GM12878 (cell line): ENCODE results near the gene POTEG. TPM values are rescaled to one million over a fixed set of nuclear protein-coding genes. Genes with fewer than 3 reads are reported as not detected.
"Not testable (repeated sequence)": the region's sequence is repeated elsewhere in the genome, so short reads cannot be mapped to it uniquely, and the experiment has no call there.

Experiments used
- ATAC-seq: fragments of 200-7000 bp; cut with Tn5 transposase; 3 replicates; pipeline ENCODE4 v1.9.1; 2020; ENCODE audit warnings: mild to moderate bottlenecking, moderate library complexity
- BruUV-seq: library from RNA; stranded (reverse); fragments of 400-500 nt; replicated peaks from 2 replicates; lab custom pipeline; 2021; lab: Mats Ljungman, UMichigan
- CTCF ChIA-PET: fragments of 300-600 bp; sonication (Branson Sonifier 250); formaldehyde crosslinking; extraction: SDS; loops from one replicate; lab custom pipeline; 2021; ENCODE audit warnings: inconsistent platforms; lab: Yijun Ruan, JAX
- POLR2A ChIA-PET: fragments of 350-600 bp; formaldehyde crosslinking; extraction: SDS; loops from one replicate; lab custom pipeline; 2021; ENCODE audit warnings: inconsistent platforms; lab: Charles Lee
- RAD21 ChIA-PET: fragments of 300-600 bp; sonication (Branson Sonifier 250); formaldehyde crosslinking; loops from one replicate; lab custom pipeline; 2023; ENCODE audit warnings: antibody characterized with exemption; ENCODE audit not compliant: unreplicated experiment; lab: Charles Lee
- SMC1A ChIA-PET: fragments of 300-600 bp; sonication (Branson Sonifier 250); formaldehyde crosslinking; loops from one replicate; lab custom pipeline; 2023; ENCODE audit not compliant: unreplicated experiment, uncharacterized antibody; lab: Charles Lee
- DNase-seq: peaks from one replicate; pipeline ENCODE4 v3.0.0-alpha.2; 2011; ENCODE audit warnings: low read depth, low spot score
- FAIRE-seq: peaks from 3 replicates; lab custom pipeline; 2011; peaks lifted over from hg19 to GRCh38; lab: Jason Lieb, UNC
- H2AFZ ChIP-seq: 2 replicates; pipeline ENCODE4 v1.6.0; 2011; ENCODE audit warnings: low read depth, low read length, control low read depth; ENCODE audit not compliant: control insufficient read depth
- H3K27ac ChIP-seq: 2 replicates; pipeline ENCODE4 v1.5.1; 2011; ENCODE audit warnings: control low read depth; ENCODE audit not compliant: control insufficient read depth, insufficient read depth
- H3K27me3 ChIP-seq, 2 experiments: replicated peaks in 1 of 2; 2 replicates each; pipeline versions ENCODE4 v1.6.0 to v1.6.1; 2011; ENCODE audit warnings: low read length in 1 of 2; ENCODE audit not compliant: control insufficient read depth in 2 of 2, insufficient read depth in 2 of 2
- H3K36me3 ChIP-seq, 2 experiments: 2 replicates each; pipeline ENCODE4 v1.5.1; 2011; ENCODE audit warnings: low read length in 1 of 2; ENCODE audit not compliant: control insufficient read depth in 2 of 2, insufficient read depth in 2 of 2
- H3K4me1 ChIP-seq: 2 replicates; pipeline ENCODE4 v1.6.1; 2011; ENCODE audit warnings: mild to moderate bottlenecking, low read length, moderate library complexity, mixed read lengths; ENCODE audit not compliant: control insufficient read depth, insufficient read depth
- H3K4me2 ChIP-seq: 2 replicates; pipeline ENCODE4 v1.6.0; 2011; ENCODE audit warnings: control low read depth; ENCODE audit not compliant: control insufficient read depth, insufficient read depth
- H3K4me3 ChIP-seq: fragments of 200-600 bp; sonication (generic); 2 replicates; pipeline ENCODE4 v1.5.1; 2016
- H3K79me2 ChIP-seq: 2 replicates; pipeline ENCODE4 v1.6.0; 2011; ENCODE audit warnings: low read length; ENCODE audit not compliant: control insufficient read depth, insufficient read depth
- H3K9ac ChIP-seq: 2 replicates; pipeline ENCODE4 v1.8.0; 2011; ENCODE audit warnings: low read length, control low read depth, mixed read lengths; ENCODE audit not compliant: control insufficient read depth, insufficient read depth
- H3K9me3 ChIP-seq: replicated peaks from 3 replicates; pipeline ENCODE4 v1.5.1; 2011; ENCODE audit warnings: mild to moderate bottlenecking, low read length; ENCODE audit not compliant: control insufficient read depth, insufficient read depth
- H4K20me1 ChIP-seq: 2 replicates; pipeline ENCODE4 v1.6.0; 2011; ENCODE audit not compliant: control insufficient read depth, insufficient read depth
- WGBS: methylation state at CpG from one replicate; pipeline ENCODE4 v1.1.6; 2016; ENCODE audit warnings: low lambda C conversion rate; ENCODE audit not compliant: insufficient replicate concordance, insufficient coverage; ENCODE audit errors: missing lambda C conversion rate; 5-methylcytosine and 5-hydroxymethylcytosine counted together
- in situ Hi-C: fragments of 300-500 bp; cut with MboI; formaldehyde crosslinking; loops from 9 replicates; pipeline ENCODE4 v1.14.3; 2018; ENCODE audit warnings: mixed read lengths
- intact Hi-C: fragments of 100-400 bp; cut with micrococcal nuclease; formaldehyde crosslinking; loops from one replicate; pipeline ENCODE4 v1.14.2; 2022; ENCODE audit not compliant: unreplicated experiment
- polyA plus RNA-seq, 11 experiments: library from polyadenylated mRNA; depleted of rRNA in 4 of 11; unstranded in 6 of 11; stranded (reverse) in 5 of 11; fragments of >200 nt; fragmentation: Nextera tagmentation in 4 of 11; fragmentation: Illumina TruSeq in 1 of 11; extraction: Ambion mirVana in 4 of 11; extraction: Trizol in 1 of 11; gene quantifications; 1 replicate in 1 of 11; 2 replicates in 10 of 11; pipeline versions ENCODE4 v1.2.1 to v1.2.3, GENCODE V29; 2011 to 2016; ENCODE audit warnings: inconsistent platforms in 2 of 11, missing spikeins in 2 of 11, low read depth in 1 of 11
- total RNA-seq, 4 experiments: library from RNA; depleted of rRNA in 3 of 4; stranded (reverse); fragments of >200 nt in 3 of 4; fragmentation: Illumina TruSeq in 1 of 4; extraction: Trizol in 1 of 4; gene quantifications; 2 replicates each; pipeline versions ENCODE4 v1.2.1 to v1.2.3, GENCODE V29; 2013 to 2021

POTEG gene
- total and polyA plus RNA-seq, 10 of the 15 experiments (the other 5 are each of a cell fraction or from before 2014, with no cell fraction given), result 0.06 to 2.2 (median 1.3) TPM; not detected in 4

- WGBS, result 53% methylated on average over 6 of the region's 16 CpGs
- H3K4me1 ChIP-seq, SMC1A ChIA-PET, intact Hi-C loops, H2AFZ ChIP-seq, H3K79me2 ChIP-seq, ATAC-seq, RAD21 ChIA-PET, POLR2A ChIA-PET, H3K27ac ChIP-seq, H3K9ac ChIP-seq, H3K4me2 ChIP-seq, in situ Hi-C loops, FAIRE-seq, H3K36me3 ChIP-seq, BruUV-seq, DNase-seq, H3K9me3 ChIP-seq, H3K4me3 ChIP-seq, CTCF ChIA-PET, H4K20me1 ChIP-seq, H3K27me3 ChIP-seq: not testable (repeated sequence)
These were observed 376 bp downstream of the POTEG start for GRCh38 chr14:19433765-19434164.

- intact Hi-C loops, RAD21 ChIA-PET, BruUV-seq: not testable (repeated sequence)
These were observed 25.6 kb downstream of the POTEG start for GRCh38 chr14:19408519-19408918.

GRCh38 chr14:19402097-19402496 lies 32.0 kb downstream of the POTEG start:
- H3K27ac ChIP-seq, DNase-seq, CTCF ChIA-PET, H4K20me1 ChIP-seq, H3K4me2 ChIP-seq, RAD21 ChIA-PET, H3K4me3 ChIP-seq, SMC1A ChIA-PET, H3K9ac ChIP-seq, H3K4me1 ChIP-seq, H3K27me3 ChIP-seq, POLR2A ChIA-PET, H3K36me3 ChIP-seq, in situ Hi-C loops, H3K9me3 ChIP-seq, BruUV-seq, H3K79me2 ChIP-seq, ATAC-seq, H2AFZ ChIP-seq, FAIRE-seq, intact Hi-C loops: not testable (repeated sequence)
- WGBS, result 81% methylated on average over 8 of the region's 18 CpGs

More at GRCh38 chr14:19408519-19408918, 25.6 kb downstream of the POTEG start:
- H3K4me1 ChIP-seq, H2AFZ ChIP-seq, in situ Hi-C loops, DNase-seq, POLR2A ChIA-PET, H4K20me1 ChIP-seq, H3K36me3 ChIP-seq, SMC1A ChIA-PET, CTCF ChIA-PET, H3K79me2 ChIP-seq, H3K4me3 ChIP-seq, FAIRE-seq, H3K9me3 ChIP-seq, H3K27ac ChIP-seq, H3K9ac ChIP-seq, H3K4me2 ChIP-seq, ATAC-seq, H3K27me3 ChIP-seq: not testable (repeated sequence)
- WGBS, result 68% methylated on average over 10 of the region's 13 CpGs

- H3K4me3 ChIP-seq, H3K79me2 ChIP-seq, intact Hi-C loops, in situ Hi-C loops, RAD21 ChIA-PET, H3K27me3 ChIP-seq, BruUV-seq, H3K9me3 ChIP-seq, H3K36me3 ChIP-seq, H3K9ac ChIP-seq, H2AFZ ChIP-seq, H3K27ac ChIP-seq, ATAC-seq, SMC1A ChIA-PET, POLR2A ChIA-PET, CTCF ChIA-PET, H4K20me1 ChIP-seq, H3K4me2 ChIP-seq, FAIRE-seq, H3K4me1 ChIP-seq, DNase-seq: not testable (repeated sequence)
- WGBS, result 50% methylated on average over 6 of the region's 12 CpGs
These were observed 39.4 kb downstream of the POTEG start for GRCh38 chr14:19394727-19395126.
